Liver (tissue), 9 donors: ENCODE data around the gene NCKAP5L. TPM values are rescaled to one million over a fixed set of nuclear protein-coding genes. Genes with fewer than 3 reads are reported as not detected.

Experiments used
- DNase-seq: peaks from one replicate; pipeline ENCODE4 v3.0.0-alpha.2; 2017; ENCODE audit warnings: low spot score
- H3K27ac ChIP-seq, 2 donors: one replicate each; pipeline ENCODE4 v1.7.0; 2013; ENCODE audit warnings: inconsistent platforms in 2 of 2, low read length in 2 of 2, control low read depth in 1 of 2, low read depth in 1 of 2, mild to moderate bottlenecking in 1 of 2
- H3K27me3 ChIP-seq, 4 donors: one replicate each; pipeline versions ENCODE4 v1.6.1 to v1.7.0; 2013; ENCODE audit warnings: low read length in 3 of 4, inconsistent platforms in 1 of 4, mild to moderate bottlenecking in 1 of 4, moderate library complexity in 1 of 4; ENCODE audit not compliant: control insufficient read depth in 4 of 4, insufficient read depth in 4 of 4
- H3K36me3 ChIP-seq, 4 donors: one replicate each; pipeline versions ENCODE4 v1.6.1 to v1.7.0; 2013; ENCODE audit warnings: low read length in 3 of 4, mild to moderate bottlenecking in 3 of 4, low read depth in 1 of 4, moderate library complexity in 1 of 4; ENCODE audit not compliant: control insufficient read depth in 4 of 4, insufficient read depth in 3 of 4
- H3K4me1 ChIP-seq, 4 donors: one replicate each; pipeline versions ENCODE4 v1.6.1 to v1.7.0; 2013; ENCODE audit warnings: low read length in 3 of 4, mild to moderate bottlenecking in 3 of 4, moderate library complexity in 1 of 4; ENCODE audit not compliant: control insufficient read depth in 4 of 4, insufficient read depth in 4 of 4
- H3K4me3 ChIP-seq, 3 donors: one replicate each; pipeline versions ENCODE4 v1.6.1 to v1.7.0; 2013; ENCODE audit warnings: low read length in 3 of 3, control low read depth in 1 of 3, low read depth in 1 of 3, mild to moderate bottlenecking in 1 of 3
- H3K9ac ChIP-seq, 2 donors: one replicate each; pipeline ENCODE4 v1.7.0; 2013; ENCODE audit warnings: low read length in 2 of 2, mild to moderate bottlenecking in 2 of 2, moderate library complexity in 2 of 2, control low read depth in 1 of 2, low read depth in 1 of 2
- H3K9me3 ChIP-seq, 4 donors: one replicate each; pipeline versions ENCODE4 v1.6.1 to v1.7.0; 2013; ENCODE audit warnings: low read length in 3 of 4; ENCODE audit not compliant: control insufficient read depth in 4 of 4
- ATF3 ChIP-seq: IDR thresholded peaks from 2 replicates; pipeline ENCODE4 v1.6.1; 2016; ENCODE audit warnings: antibody characterized with exemption
- CTCF ChIP-seq: fragments of 150-350 bp; IDR thresholded peaks from 2 replicates; pipeline ENCODE4 v1.5.1; 2017; ENCODE audit warnings: improper control_type of control experiment, low read depth, low read length; ENCODE audit not compliant: missing input control
- EGR1 ChIP-seq, 2 donors: IDR thresholded peaks; 2 replicates each; pipeline ENCODE4 v1.6.1; 2016 to 2018; ENCODE audit warnings: antibody characterized with exemption in 2 of 2, low read depth in 2 of 2
- FOXA1 ChIP-seq: IDR thresholded peaks from 2 replicates; pipeline ENCODE4 v1.6.1; 2016; ENCODE audit warnings: antibody characterized with exemption
- FOXA2 ChIP-seq: IDR thresholded peaks from 2 replicates; pipeline ENCODE4 v1.6.1; 2016; ENCODE audit warnings: antibody characterized with exemption
- HNF4A ChIP-seq, 2 donors: conservative IDR thresholded peaks; 2 replicates each; pipeline ENCODE4 v1.6.1; 2016; ENCODE audit warnings: antibody characterized with exemption in 2 of 2, mild to moderate bottlenecking in 2 of 2
- HNF4G ChIP-seq: IDR thresholded peaks from 2 replicates; pipeline ENCODE4 v1.6.1; 2016; ENCODE audit warnings: antibody characterized with exemption
- JUND ChIP-seq, 2 donors: IDR thresholded peaks; 2 replicates each; pipeline ENCODE4 v1.6.1; 2016; ENCODE audit warnings: antibody characterized with exemption in 2 of 2
- MAX ChIP-seq: IDR thresholded peaks from 2 replicates; pipeline ENCODE4 v1.6.1; 2016; ENCODE audit warnings: antibody characterized with exemption
- NR2F2 ChIP-seq: IDR thresholded peaks from 2 replicates; pipeline ENCODE4 v1.6.1; 2016; ENCODE audit warnings: antibody characterized with exemption
- RAD21 ChIP-seq, 2 donors: IDR thresholded peaks; 2 replicates each; pipeline ENCODE4 v1.6.1; 2016; ENCODE audit warnings: antibody characterized with exemption in 2 of 2, mild to moderate bottlenecking in 2 of 2
- RXRA ChIP-seq, 2 donors: IDR thresholded peaks; 2 replicates each; pipeline ENCODE4 v1.6.1; 2017 to 2018; ENCODE audit warnings: antibody characterized with exemption in 2 of 2, mild to moderate bottlenecking in 1 of 2
- YY1 ChIP-seq: IDR thresholded peaks from 2 replicates; pipeline ENCODE4 v1.6.1; 2016; ENCODE audit warnings: antibody characterized with exemption, mild to moderate bottlenecking
- ZBTB33 ChIP-seq: IDR thresholded peaks from 2 replicates; pipeline ENCODE4 v1.6.1; 2016; ENCODE audit warnings: antibody characterized with exemption
- WGBS: extraction: QIAGEN DNeasy Blood & Tissue Kit; methylation state at CpG from one replicate; pipeline ENCODE4 v1.1.7; 2013; 5-methylcytosine and 5-hydroxymethylcytosine counted together
- polyA plus RNA-seq, 2 donors: library from polyadenylated mRNA; stranded (reverse) in 1 of 2; unstranded in 1 of 2; fragments of 200-250 nt in 1 of 2; fragments of >200 nt in 1 of 2; fragmentation: Nextera tagmentation in 1 of 2; extraction: Ambion mirVana in 1 of 2; gene quantifications; one replicate each; pipeline versions ENCODE4 v1.2.1 to v1.2.3, GENCODE V29; 2013 to 2015
- total RNA-seq, 2 donors: library from RNA; depleted of rRNA; stranded (reverse); fragments of >200 nt; gene quantifications; one replicate each; pipeline ENCODE4 v1.2.3, GENCODE V29; 2014
- donor health status: healthy.
- donor health status: healthy.
- donor health status: healthy.
- donor health status: healthy.
- donor health status: healthy.

Gene NCKAP5L
- total and polyA plus RNA-seq, 4 donors: 2.9 to 6.8 (median 4.2) TPM

- TF ChIP-seq RAD21 (IDR thresholded peaks at IDR 0.05) (no peak), EGR1 (IDR thresholded peaks at IDR 0.05; ENCODE audit: low read depth in 2 of 2) (no peak)
These were observed 47.9 kb upstream of the NCKAP5L start (continued) for GRCh38 chr12:49876070-49876469.

- no peak overlapping the region for H3K27ac ChIP-seq
- 93% methylated on average over 9 of the region's 9 CpGs for WGBS
- H3K27me3 ChIP-seq: no peaks in the 10 kb centered on the region
- no peaks in the 10 kb centered on the region for H3K4me1 ChIP-seq
- DNase-seq: no peak
- H3K9me3 ChIP-seq: no peaks in the 10 kb centered on the region
- no peak overlapping the region for H3K9ac ChIP-seq
- TF ChIP-seq HNF4A (conservative IDR thresholded peaks at IDR 0.05): no peak
- no peak for TF ChIP-seq RAD21 (IDR thresholded peaks at IDR 0.05)
- TF ChIP-seq ATF3: no peak
- TF ChIP-seq FOXA1: no peak
- TF ChIP-seq HNF4G: no peak
- no peak for TF ChIP-seq FOXA2
- no peak for TF ChIP-seq MAX
- no peak for TF ChIP-seq JUND (IDR thresholded peaks at IDR 0.05)
- no peak for TF ChIP-seq YY1
- TF ChIP-seq RXRA (IDR thresholded peaks at IDR 0.05): no peak
- TF ChIP-seq CTCF: no peak
- TF ChIP-seq NR2F2: no peak
- TF ChIP-seq ZBTB33: no peak
- H3K36me3 ChIP-seq: no peaks in the 10 kb centered on the region
- no peak overlapping the region for H3K4me3 ChIP-seq
These were observed 47.0 kb upstream of the NCKAP5L start for GRCh38 chr12:49875115-49875720.

GRCh38 chr12:49874142-49874897 lies 46.1 kb upstream of the NCKAP5L start:
- 68% methylated on average over 12 of the region's 12 CpGs for WGBS
- no peaks in the 10 kb centered on the region for H3K27me3 ChIP-seq
- no peaks in the 10 kb centered on the region for H3K4me1 ChIP-seq
- H3K27ac ChIP-seq: no peak overlapping the region
- no peak overlapping the region for H3K9ac ChIP-seq
- no peak for TF ChIP-seq HNF4A (conservative IDR thresholded peaks at IDR 0.05)
- TF ChIP-seq FOXA1: no peak
- no peak for TF ChIP-seq YY1
- TF ChIP-seq FOXA2: no peak
- no peaks in the 10 kb centered on the region for H3K36me3 ChIP-seq
- DNase-seq: no peak
- no peaks in the 10 kb centered on the region for H3K9me3 ChIP-seq
- no peak overlapping the region for H3K4me3 ChIP-seq
